Hematopoietic multipotent progenitor cell treated with erythropoietin and hydrocortisone succinate and interleukin-3 and kit ligand, for 15 days (in vitro differentiated cells): Measurements from ENCODE around the gene STX7.

Source experiments
- DNase-seq: peaks from one replicate; pipeline ENCODE4 v3.0.0-alpha.2; 2015; ENCODE audit warnings: low spot score

Gene STX7

DNA sequence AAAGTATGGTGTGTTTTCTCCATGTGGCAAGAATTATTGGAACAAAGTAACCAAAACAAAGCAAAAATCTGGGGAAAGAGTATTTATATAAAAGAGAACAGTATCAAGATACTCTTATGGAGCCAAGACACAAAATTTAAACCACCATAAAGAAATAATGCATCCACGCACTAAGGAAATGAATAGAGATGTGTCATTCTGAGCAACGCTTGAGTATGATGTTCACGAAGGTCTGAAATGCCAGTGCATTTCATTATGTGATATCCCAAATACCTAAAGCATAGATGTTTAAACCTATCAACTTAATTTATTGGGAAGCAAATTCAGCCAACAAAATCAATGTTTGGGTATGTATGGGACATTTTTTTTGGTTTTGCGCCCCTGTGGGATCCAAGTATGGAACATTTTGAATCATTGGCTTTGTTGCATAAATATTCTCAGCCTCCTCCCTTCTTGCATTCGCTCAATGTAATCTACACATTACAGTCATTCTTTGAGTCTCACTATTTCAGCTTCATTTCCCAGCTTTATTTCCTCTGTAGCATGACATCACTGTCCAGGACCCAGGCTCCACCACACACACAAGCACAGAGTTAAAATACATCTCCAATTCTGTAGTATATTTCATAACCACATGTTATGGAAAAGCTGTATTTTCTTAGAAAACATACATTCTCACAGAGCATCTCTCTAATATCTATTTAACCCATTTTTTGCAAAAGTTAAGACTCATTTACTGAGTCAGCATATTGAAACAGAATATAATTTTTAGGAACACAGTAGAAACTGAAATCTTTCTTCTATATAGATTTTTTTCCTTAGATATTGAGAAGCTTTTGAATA lies 100.0 kb downstream of the STX7 start:
- no peak for DNase-seq

DNA sequence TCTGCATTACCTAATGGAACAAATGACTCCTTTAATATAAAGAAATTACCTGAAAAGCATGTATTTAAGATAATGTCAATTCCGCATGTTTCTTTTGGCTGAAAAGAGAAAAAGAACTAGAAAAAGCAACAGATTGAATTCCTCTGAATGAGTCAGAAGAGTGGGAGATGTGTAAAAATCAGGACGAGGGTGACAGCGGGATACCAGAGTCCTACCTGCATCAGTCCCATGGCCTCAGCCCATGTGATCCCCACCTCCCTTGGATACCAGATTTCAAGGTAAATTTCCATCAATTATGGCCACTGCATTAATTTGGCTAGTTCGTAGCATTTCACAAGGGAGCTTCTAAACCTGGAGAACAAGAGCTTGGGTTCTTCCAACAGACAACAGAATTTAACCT lies 101.6 kb downstream of the STX7 start:
- no peak for DNase-seq

DNA sequence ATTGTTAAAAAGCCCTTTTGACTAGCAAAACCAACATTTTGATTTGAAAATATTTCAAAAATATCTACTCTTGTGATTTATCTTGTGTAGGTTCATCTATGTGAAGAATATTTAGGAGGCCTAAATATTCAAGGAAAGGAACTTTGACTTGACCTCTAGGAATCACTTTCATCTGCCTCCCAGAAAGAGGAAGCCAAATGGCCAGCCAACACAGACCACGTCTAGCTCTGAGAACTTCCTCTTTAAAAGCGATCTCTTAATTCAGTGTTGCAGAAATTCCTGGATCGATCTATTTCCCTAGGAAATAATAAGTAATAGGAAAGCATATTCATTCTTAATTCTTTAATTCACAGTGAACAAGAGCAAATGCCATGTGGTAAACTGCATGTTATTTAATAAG lies 102.1 kb downstream of the STX7 start:
- no peak for DNase-seq

DNA sequence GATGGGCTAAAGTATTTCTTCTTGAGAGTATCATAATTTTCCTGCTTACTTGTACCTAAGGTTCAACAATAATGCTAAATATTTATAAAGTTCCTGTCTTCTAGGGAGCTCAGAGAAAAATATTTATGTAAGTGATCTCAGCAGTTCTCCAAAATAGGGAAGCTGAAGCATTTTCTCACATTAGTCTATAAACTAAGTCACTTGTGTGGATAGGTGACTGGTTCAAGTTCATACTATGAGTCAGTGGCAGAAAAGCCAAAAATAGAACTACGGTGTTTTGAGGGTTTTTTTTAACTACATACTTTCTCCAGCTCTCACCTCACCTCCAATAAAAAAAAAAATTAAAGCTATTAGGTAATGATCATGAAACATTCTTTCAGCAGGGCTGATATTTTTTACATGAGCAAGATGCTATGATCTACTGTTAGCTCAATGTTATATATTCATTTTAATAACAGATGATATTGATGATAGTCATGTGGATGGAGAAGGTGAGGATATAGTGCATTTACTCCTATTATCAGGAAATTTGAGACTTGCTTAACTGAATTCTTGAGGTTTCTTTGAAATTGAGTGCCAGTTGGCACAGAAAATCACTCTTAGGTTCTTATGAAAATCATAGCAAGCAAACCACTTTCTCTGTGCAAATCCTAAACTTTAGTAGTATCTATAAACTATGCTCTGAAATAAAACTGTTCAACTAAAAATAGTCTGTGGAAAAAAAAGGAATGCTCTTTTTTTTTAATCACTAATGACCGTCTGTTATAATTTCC lies 107.6 kb downstream of the STX7 start:
- DNase-seq: no peak

DNA sequence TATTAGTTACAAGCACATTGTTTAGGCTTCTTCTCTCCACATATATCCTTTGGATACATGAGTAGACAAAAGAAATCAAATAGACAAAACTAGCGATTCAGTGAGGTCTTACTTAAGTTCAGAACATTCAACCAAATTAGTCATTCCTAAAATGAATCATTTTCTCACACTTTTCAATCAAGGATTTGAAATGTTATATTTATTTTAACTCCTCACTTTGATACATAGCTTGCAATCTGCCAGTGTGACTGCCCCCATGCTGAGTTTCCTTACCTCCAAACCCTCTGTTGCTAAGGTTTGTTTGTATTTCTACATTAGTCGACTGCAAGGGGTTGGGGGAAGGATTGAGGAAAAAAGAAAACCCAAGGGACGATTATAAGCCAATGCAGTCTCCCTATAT lies 108.2 kb downstream of the STX7 start:
- DNase-seq: no peak

DNA sequence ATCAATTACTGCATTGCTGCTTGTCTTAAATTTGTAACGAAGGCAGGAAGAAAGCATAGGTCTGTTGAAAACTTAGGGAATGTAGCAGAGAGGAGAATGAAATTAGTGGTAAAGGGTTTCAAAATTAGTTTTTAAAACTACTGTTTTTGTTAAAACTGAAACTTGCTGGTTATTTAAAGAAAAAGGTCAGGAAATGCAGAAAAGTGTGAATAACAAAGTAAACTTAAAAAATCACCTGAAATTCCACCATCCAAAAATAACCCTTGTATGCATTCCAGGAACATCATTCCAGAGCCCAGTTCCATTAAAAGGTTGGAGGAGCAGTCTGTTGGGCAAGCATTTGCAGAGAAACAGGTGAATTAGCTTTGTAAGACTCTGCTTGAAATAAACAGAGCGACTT lies 108.6 kb downstream of the STX7 start:
- no peak for DNase-seq

DNA sequence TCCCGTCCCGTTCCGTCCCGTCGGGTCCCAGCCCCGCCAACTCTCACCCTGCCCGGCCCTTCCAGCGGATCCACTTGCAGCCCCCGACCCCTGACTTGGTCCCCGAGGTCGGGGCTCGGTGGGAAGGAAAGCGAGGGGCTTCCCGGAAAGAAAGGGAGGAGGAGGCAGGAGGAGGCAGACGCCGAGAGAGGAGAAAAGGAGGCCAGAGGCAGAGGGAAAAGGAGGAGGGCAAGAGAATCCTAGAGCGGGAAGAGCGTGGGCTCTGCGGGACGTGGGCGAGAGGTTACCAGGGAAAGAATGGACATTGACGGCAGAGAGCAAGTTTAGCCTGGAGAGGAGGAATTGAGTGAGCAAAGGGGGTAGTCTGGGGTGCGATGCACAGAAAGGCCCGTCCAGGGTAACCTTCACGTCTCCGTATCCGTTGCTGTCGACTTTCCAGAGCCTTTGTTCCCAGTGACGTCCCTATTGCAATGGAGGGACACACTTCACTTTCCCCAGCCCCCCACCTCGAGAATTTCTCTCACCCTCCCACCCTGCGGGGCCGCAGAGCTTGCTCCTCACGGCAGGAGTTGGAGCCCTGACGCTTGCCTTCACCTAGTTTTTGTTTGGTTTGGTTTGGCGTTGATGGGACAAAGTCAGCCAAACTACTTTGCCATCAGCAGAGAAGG lies 111.2 kb downstream of the STX7 start:
- DNase-seq: no peak

DNA sequence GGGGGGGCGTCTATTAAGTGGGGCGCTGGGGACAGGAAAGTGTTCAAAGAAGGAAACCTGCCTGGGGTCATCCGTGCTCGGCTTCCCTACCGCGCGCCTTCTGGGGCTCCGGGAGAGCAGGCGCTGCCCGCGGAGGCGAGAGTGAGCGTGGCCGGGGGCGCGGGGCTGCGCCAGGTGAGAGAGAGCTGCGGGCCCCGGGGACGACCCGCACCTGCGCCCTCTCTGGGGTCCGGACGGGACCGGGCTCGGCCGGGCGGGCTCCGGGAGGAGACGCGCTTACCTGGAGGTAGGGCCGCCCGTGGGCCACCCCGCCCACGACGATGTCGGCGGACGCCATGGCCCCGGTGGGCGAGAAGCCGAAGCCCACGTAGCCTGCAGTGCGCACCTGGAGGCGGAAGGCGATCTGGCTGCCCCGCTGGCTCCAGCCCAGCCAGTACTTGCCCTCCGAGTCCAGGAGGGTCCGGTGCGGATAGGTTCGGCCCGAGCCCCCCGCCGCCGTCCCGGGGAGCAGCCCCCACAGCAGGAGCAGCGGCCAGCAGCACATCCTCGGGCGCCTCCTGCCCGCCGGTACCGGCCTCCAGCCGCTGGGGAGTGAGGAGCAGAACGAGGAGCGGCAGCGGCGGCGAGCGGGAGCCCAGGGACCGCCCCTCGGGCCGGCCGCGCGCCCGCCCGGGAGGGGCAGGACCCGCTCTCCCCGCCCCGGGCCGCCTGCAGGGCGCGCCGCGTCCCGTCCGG lies 111.9 kb downstream of the STX7 start, which contains the start of gene MOXD1:
Gene MOXD1 (minus strand): TSS at position 593 of the 735 bp plus-strand sequence. CDS start 49 bp downstream, at position 544.
- DNase-seq: no peak

DNA sequence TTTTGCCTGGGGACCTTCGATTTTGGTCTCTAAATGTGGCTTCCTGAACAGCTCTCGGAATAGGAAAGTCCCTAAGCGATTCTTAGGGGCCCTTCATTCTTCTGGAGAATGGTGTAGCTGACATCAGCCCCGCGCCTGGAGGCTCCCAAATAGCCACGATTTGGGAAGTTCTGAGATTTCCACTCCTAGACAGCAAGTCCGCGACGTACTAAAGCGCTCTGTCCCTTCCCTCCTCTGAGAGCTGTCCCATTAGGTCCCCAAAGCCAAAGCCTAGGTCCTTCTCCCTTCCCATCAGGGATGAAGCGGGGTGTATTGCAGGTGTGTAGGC lies 112.4 kb downstream of the STX7 start:
- DNase-seq: no peak

DNA sequence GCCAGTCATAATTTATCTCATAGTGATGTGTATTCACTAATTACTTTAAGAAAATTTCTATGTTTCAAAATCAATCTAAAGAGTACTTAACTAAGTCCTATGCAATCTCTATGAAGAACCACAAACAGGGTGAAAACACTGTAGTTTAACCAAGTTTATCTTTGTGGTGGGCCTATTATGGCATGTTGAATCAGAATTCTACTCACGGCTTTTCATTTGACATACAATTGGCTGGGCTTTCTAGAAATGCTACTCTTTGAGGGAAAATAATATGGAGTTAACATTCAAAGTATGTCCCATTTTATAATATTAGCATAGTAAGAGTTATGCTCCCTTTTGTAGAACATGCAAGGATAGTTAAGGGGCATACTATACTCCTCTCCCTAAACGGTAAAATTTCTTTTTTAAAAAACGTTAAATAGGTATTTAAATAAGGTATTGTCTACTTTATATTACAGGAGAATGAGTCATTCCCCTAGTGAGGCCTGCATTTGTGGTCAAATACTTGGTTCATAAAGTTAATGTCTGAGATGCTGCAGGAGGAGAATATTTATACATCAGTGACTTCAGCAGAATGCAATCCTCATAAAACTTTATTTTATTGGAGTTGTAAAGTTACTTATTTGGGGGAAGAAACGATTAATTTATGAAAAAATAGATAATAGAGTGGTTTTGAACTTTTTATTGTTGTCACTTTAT lies 113.4 kb downstream of the STX7 start:
- no peak for DNase-seq
